ENCODE results near the gene MACROD2.
"Not testable (repeated sequence)": the region's sequence is repeated elsewhere in the genome, so short reads cannot be mapped to it uniquely, and the experiment has no call there.

MACROD2 gene

DNA sequence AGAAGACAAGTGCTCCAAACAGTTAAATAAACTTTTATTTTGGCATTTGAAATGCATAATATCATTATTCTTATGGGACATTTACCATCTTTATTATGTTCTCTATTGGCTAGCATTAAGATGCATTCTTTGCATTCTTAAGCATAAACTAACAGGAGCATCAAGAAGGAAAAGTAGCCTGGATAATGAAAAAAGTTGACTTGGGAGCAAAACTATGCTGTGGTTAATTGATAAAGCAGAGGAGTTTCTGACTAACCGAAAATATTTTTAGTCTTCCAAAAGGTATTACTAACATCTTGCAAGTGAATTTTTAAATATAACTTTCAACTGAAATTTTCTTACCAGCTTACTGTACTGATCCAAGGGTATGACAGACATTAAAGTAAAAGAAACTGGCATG is 201.8 kb downstream of the MACROD2 start:
- ATAC-seq: no peak

DNA sequence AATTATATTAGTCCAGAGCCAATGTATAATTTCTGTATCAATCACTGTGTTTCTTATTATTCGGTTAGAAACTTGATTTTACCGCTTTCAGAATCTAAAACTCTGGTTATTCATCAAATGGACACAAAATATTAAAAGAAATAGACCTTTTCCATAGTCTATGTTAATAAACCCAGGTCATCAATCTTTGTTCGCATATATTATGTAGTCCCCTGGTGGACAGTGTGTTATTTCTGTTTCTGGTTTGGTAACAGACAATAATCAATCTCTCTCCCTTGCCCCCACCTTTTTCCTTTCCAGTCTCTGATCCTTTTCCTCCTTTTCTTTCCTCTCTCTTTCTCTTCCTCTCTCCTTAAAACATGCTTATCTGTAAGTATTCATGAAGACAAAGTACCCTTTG is 203.1 kb downstream of the MACROD2 start:
- ATAC-seq: no peak

DNA sequence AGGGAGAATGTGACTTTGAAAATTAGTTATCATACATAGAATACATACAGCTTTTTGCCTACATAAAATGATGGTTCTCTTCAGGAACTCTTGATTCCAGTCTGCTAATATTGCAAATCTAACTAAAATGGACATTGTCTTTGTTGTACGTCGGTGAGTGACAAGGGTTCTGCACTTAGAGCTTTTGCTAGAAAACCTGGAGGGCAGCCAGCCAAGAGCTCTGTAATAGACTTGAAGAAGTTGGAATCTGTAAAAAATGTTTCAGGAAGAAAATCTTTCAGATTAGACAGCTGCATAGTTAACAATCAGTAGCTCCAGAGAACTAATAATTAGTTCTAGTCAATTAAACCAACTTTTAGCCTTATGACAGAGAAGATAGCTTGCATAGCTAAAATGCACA is 203.8 kb downstream of the MACROD2 start:
- no peak for ATAC-seq

DNA sequence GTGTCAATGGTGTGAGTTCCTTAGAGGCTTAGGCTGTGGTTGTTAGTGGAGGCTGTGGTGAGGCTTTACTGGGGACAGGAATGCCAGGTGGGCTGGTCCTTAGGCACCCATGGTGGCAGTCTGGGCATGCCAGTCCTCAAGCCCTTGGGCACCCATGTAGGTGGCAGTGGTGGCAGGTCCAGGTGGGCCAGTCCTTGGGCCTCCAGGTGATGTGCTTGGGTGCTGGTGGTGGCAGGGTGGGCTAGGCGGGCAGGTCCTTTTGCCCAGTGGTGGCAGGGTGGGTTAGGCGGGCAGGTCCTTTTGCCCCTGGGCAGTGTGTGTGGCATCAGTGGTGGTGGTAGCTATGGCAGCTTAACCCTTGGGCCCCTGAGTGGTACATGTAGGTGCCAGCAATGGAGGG is 208.3 kb downstream of the MACROD2 start:
- ATAC-seq: no peak

- no peak for ATAC-seq
Observed at GRCh38 chr20:14207591-14207990, 212.3 kb downstream of the MACROD2 start.

DNA sequence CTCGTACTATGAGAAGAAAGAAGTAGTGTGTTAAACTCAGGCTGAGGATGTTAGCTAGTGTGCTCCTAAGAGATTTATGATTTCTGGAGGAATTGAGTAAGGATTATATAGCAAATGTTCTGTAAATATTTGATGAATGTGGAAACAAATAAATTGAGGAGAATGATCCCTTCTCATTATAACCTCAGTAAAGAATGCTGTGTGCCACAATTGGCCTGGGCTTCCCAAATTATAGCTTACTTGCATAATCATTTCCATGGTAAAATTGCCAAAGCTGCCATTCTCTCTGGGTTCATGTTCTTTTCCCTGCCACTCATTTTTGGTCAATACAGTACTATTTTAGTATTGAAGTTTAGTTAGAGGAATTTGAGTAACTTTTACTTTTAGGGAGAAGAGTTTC is 213.6 kb downstream of the MACROD2 start:
- ATAC-seq: no peak

- ATAC-seq: no peak
Observed at GRCh38 chr20:14210146-14210545, 214.8 kb downstream of the MACROD2 start.

DNA sequence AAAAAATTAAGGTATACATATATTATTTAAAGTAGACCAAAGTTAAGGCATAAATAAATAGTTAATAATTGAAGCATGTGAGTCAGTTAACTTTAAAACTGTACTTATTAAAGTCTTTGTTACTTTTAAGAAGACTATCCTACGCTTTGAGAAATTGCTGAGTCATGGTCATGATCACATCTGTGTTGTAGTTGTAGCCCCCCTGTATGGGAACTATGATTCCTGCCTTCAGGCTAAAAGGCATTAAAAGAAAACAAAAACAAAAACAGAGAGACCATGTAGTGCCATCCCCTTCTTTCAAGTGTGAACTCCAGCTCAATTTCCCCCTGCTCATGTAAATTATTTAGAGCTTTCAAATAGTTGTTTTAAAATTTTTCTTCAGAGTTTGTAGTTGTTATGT is 218.7 kb downstream of the MACROD2 start:
- ATAC-seq: no peak

DNA sequence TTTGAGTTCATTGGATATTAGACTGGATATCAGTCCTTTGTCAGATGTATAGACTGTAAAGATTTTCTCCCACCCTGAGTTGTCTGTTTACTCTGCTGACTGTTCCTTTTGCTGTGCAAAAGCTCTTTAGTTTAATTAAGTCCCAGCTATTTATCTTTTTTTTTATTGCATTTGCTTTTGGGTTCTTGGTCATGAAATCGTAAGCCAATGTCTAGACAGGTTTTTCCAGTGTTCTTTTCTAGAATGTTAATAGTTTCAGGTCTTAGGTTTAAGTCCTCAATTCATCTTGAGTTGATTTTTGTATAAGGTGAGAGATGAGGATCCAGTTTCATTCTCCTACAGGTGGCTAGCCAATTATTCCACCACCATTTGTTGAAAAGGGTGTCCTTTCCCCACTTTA is 220.6 kb downstream of the MACROD2 start:
- not testable (repeated sequence) for ATAC-seq

GRCh38 chr20:14219801-14220461 is 224.6 kb downstream of the MACROD2 start:
- no peak for ATAC-seq

GRCh38 chr20:14220986-14221385 is 225.7 kb downstream of the MACROD2 start:
- ATAC-seq: no peak

- no peak for ATAC-seq
Observed at GRCh38 chr20:14223806-14224205, 228.5 kb downstream of the MACROD2 start.

- not testable (repeated sequence) for ATAC-seq
Observed at GRCh38 chr20:14226051-14227049, 231.0 kb downstream of the MACROD2 start.

DNA sequence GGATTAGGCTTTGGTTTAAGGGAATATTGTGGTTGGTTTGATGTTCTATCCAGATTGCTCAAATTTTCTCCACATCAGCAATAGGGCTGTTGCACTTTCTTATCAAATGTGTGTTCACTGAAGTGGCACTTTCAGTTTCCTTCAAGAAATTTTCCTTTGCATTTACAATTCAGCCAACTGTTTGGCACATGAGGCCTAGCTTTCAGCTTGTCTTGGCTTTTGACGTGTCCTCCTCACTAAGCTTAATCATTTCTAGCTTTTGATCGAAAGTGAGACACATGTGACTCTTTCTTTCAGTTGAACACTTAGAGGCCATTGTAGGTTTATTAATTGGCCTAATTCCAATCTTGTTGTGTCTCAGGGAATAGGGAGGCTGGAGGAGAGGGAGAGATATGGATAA is 237.3 kb downstream of the MACROD2 start:
- ATAC-seq: no peak

- no peak for ATAC-seq
Observed at GRCh38 chr20:14234666-14235295, 239.5 kb downstream of the MACROD2 start.

DNA sequence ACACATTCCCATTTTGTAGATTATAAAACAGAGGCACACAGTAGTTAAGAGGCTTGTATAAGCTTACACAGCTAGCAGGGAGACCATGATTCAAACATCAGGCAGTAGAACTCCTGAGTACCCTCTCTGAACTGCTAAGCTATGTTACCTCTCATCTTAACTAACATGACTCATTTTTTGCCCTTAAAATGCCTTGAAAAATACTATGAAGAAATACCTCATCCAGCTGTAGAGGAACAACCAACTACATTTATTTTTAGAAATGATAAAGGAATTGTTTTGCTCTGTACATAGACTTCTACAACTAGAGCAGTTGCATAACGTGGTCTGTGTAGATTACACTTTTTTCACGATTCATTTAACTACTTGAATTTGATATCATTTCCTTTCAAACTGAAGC is 240.0 kb downstream of the MACROD2 start:
- no peak for ATAC-seq

- no peak for ATAC-seq
Observed at GRCh38 chr20:14245368-14245970, 250.2 kb downstream of the MACROD2 start.

DNA sequence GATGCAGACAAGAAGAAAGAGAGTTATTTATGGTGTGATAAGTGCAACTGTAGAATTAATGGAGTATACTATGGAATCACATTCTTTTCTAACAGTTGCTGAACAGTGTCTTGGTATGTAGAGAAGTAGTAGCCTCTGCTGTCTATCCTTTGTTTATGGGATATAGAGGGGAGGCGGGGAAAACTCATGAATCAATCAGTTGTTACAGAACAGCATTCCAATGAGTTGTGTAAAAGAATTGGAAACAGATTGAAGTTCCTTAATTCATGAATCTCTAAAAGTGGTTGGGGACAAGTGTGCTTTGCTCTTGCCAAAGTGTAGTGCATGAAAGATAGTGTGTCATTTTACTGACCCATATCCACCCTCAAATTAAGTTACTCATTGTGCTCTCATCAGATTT is 264.4 kb downstream of the MACROD2 start:
- ATAC-seq: no peak

DNA sequence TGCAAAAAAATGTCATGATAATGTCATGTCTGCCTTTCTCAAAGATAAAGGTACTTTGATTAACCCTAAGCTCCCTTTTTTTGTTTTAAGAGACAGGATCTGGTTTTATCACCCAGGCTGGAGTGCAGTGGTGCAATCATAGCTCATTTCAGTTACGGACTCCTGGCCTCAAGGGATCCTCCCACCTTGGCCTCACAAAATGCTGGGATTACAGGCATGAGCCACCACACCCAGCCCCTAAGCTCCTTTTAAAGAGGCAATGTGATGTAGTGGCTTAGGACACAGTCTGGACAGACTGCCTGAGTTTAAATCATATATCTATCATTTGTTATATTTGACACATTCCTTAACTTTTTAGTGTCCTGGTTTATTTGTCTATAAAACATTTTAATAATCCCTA is 265.1 kb downstream of the MACROD2 start:
- ATAC-seq: no peak

GRCh38 chr20:14264869-14265268 is 269.6 kb downstream of the MACROD2 start:
- ATAC-seq: no peak

GRCh38 chr20:14266246-14266645 is 270.9 kb downstream of the MACROD2 start:
- ATAC-seq: no peak

- ATAC-seq: not testable (repeated sequence)
Observed at GRCh38 chr20:14270751-14271150, 275.4 kb downstream of the MACROD2 start.

DNA sequence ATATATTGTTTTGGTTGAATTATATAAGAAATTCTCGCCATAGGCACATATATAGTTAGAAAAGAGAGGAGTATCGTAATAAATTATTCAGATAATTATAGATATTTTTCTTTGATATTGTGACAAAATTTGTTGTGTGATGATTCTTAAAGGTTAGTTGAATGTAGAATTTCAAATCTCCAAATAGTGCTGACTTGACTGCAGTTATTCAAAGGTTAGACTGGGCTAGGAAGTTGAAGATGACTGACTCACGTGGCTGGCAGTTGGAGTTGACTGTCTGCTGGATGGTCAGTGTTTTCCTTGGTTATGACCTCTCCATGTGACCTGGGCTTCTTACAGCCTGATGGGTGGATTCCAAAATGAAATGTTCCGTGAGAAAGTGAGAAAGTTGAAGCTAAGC is 286.8 kb downstream of the MACROD2 start:
- ATAC-seq: no peak

Measured in activated CD4-positive, CD25-positive, alpha-beta regulatory T cell treated with anti-CD3 and anti-CD28 coated beads, Interleukin-2, amount 50 U/mL, for 24 hours (primary cell).